ENCODE data around the gene MECR.

DNA sequence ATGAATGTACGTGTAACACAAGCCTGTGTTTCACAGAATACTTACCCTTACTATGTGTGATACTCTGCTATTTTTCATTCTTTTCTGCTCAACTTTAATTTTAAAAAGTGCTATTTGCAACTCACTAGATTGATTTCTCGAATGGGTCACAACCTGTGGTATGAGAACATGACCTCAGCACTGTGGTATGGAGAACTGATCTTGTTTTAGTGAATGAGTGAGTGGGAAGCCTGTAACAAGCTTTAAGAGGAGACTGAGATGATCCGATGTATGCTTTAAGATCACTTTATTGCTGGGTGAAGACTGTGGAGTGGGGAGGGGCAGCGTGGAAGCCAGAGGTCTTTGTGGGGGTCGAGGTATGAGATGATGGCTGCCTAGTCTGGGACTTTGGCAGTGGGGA, 21.6 kb downstream of the MECR start:
- no peak for TF ChIP-seq YY1 (IDR thresholded peaks at IDR 0.05; ENCODE audit: low read depth, low read length)
- no peak for TF ChIP-seq CHD2 (IDR thresholded peaks at IDR 0.05; ENCODE audit: borderline replicate concordance, low read depth, low read length)
- TF ChIP-seq, protein P1, sequence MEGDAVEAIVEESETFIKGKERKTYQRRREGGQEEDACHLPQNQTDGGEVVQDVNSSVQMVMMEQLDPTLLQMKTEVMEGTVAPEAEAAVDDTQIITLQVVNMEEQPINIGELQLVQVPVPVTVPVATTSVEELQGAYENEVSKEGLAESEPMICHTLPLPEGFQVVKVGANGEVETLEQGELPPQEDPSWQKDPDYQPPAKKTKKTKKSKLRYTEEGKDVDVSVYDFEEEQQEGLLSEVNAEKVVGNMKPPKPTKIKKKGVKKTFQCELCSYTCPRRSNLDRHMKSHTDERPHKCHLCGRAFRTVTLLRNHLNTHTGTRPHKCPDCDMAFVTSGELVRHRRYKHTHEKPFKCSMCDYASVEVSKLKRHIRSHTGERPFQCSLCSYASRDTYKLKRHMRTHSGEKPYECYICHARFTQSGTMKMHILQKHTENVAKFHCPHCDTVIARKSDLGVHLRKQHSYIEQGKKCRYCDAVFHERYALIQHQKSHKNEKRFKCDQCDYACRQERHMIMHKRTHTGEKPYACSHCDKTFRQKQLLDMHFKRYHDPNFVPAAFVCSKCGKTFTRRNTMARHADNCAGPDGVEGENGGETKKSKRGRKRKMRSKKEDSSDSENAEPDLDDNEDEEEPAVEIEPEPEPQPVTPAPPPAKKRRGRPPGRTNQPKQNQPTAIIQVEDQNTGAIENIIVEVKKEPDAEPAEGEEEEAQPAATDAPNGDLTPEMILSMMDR (IDR thresholded peaks at IDR 0.05 in 2 of 3, conservative IDR thresholded peaks at IDR 0.05 in 1 of 3; ENCODE audit: control insufficient read depth in 2 of 3, extremely low read depth in 1 of 3, insufficient read depth in 1 of 3, low read depth in 3 of 3, low read length in 3 of 3), result no peak
- no peak for TF ChIP-seq POLR2A (IDR thresholded peaks at IDR 0.05; ENCODE audit: low read depth, low read length)
- TF ChIP-seq SIX5 (IDR thresholded peaks at IDR 0.05; ENCODE audit: low read depth, low read length, severe bottlenecking), result no peak
- TF ChIP-seq NR2F1 (conservative IDR thresholded peaks at IDR 0.05), result no peak
- TF ChIP-seq, protein P2, sequence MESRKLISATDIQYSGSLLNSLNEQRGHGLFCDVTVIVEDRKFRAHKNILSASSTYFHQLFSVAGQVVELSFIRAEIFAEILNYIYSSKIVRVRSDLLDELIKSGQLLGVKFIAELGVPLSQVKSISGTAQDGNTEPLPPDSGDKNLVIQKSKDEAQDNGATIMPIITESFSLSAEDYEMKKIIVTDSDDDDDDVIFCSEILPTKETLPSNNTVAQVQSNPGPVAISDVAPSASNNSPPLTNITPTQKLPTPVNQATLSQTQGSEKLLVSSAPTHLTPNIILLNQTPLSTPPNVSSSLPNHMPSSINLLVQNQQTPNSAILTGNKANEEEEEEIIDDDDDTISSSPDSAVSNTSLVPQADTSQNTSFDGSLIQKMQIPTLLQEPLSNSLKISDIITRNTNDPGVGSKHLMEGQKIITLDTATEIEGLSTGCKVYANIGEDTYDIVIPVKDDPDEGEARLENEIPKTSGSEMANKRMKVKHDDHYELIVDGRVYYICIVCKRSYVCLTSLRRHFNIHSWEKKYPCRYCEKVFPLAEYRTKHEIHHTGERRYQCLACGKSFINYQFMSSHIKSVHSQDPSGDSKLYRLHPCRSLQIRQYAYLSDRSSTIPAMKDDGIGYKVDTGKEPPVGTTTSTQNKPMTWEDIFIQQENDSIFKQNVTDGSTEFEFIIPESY (IDR thresholded peaks at IDR 0.05), result no peak
- no peak for TF ChIP-seq EP300 (IDR thresholded peaks at IDR 0.05; ENCODE audit: borderline replicate concordance in 1 of 2, control insufficient read depth in 1 of 2, low read depth in 2 of 2, low read length in 2 of 2)
- TF ChIP-seq, protein P3, sequence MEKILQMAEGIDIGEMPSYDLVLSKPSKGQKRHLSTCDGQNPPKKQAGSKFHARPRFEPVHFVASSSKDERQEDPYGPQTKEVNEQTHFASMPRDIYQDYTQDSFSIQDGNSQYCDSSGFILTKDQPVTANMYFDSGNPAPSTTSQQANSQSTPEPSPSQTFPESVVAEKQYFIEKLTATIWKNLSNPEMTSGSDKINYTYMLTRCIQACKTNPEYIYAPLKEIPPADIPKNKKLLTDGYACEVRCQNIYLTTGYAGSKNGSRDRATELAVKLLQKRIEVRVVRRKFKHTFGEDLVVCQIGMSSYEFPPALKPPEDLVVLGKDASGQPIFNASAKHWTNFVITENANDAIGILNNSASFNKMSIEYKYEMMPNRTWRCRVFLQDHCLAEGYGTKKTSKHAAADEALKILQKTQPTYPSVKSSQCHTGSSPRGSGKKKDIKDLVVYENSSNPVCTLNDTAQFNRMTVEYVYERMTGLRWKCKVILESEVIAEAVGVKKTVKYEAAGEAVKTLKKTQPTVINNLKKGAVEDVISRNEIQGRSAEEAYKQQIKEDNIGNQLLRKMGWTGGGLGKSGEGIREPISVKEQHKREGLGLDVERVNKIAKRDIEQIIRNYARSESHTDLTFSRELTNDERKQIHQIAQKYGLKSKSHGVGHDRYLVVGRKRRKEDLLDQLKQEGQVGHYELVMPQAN (conservative IDR thresholded peaks at IDR 0.05), result no peak
- TF ChIP-seq RFX5 (IDR thresholded peaks at IDR 0.05; ENCODE audit: low read depth, low read length), result no peak
